ENCODE data around the gene EYS. TPM values are rescaled to one million over a fixed set of nuclear protein-coding genes. Genes with fewer than 3 reads are reported as not detected.

EYS gene
- total and polyA plus RNA-seq, 2 of the 8 experiments (the other 6 are each of a cell fraction or from before 2014, with no cell fraction given), result 0.05 to 0.13 TPM

- H2AFZ ChIP-seq (ENCODE audit: low read length), result no peak overlapping the region
- no peak overlapping the region for H3K56ac ChIP-seq (replicated peaks; ENCODE audit: insufficient read length, low read depth, low read length)
- H3K4ac ChIP-seq (replicated peaks; ENCODE audit: insufficient read length, low read depth, low read length), result no peak overlapping the region
- FAIRE-seq (no peak), DNase-seq (ENCODE audit: low read depth in 1 of 2, low spot score in 2 of 2) (no peak)
- no peak overlapping the region for H2BK120ac ChIP-seq (replicated peaks; ENCODE audit: low read depth, low read length)
- no peaks in the 10 kb centered on the region for H3K4me1 ChIP-seq (replicated peaks in 1 of 4; ENCODE audit: control insufficient read depth in 3 of 4, insufficient read depth in 4 of 4, low read length in 3 of 4)
- H3K79me1 ChIP-seq (ENCODE audit: low read depth, low read length), result no peaks in the 10 kb centered on the region
- H2BK12ac ChIP-seq (ENCODE audit: low read depth, low read length), result no peak overlapping the region
- no peak overlapping the region for H3K4me3 ChIP-seq (ENCODE audit: extremely low read depth in 1 of 4, insufficient read depth in 2 of 4, low read depth in 3 of 4, low read length in 4 of 4)
- H3K9ac ChIP-seq (replicated peaks in 1 of 4; ENCODE audit: extremely low read depth in 1 of 4, low read depth in 3 of 4, low read length in 3 of 4), result no peak overlapping the region
- H3K27ac ChIP-seq (ENCODE audit: low read depth, low read length), result no peak overlapping the region
- H4K8ac ChIP-seq (ENCODE audit: extremely low read depth, insufficient read depth, low read length), result no peak overlapping the region
- no peak overlapping the region for H3K4me2 ChIP-seq (ENCODE audit: insufficient read depth in 1 of 2, low read depth in 2 of 2, low read length in 2 of 2)
- no peak overlapping the region for H2BK20ac ChIP-seq (ENCODE audit: low read length)
- no peaks in the 10 kb centered on the region for H4K20me1 ChIP-seq (replicated peaks in 1 of 2; ENCODE audit: control insufficient read depth in 1 of 2, insufficient read depth in 2 of 2, low read length in 2 of 2)
- no peak overlapping the region for H4K5ac ChIP-seq (ENCODE audit: insufficient read length, low read depth, low read length)
- H3K23me2 ChIP-seq (ENCODE audit: low read depth, low read length), result no peaks in the 10 kb centered on the region
- H3K27me3 ChIP-seq (replicated peaks in 1 of 4; ENCODE audit: control insufficient read depth in 3 of 4, extremely low read depth in 1 of 4, insufficient read depth in 3 of 4, low read length in 3 of 4), result peaks cover 0 to 1% (median 0%) of the 10 kb centered on the region in 4 experiments; a peak in 1 of 7 replicates
- H3K14ac ChIP-seq (ENCODE audit: insufficient read length), result no peak overlapping the region
- no peak for TF ChIP-seq CREB1 (IDR thresholded peaks at IDR 0.05)
- TF ChIP-seq RBBP5 (IDR thresholded peaks at IDR 0.05; ENCODE audit: borderline replicate concordance, low read depth, low read length), result no peak
- no peak for TF ChIP-seq POU5F1 (IDR thresholded peaks at IDR 0.05; ENCODE audit: low read depth, low read length)
- no peak for TF ChIP-seq GABPA (IDR thresholded peaks at IDR 0.05; ENCODE audit: borderline replicate concordance, insufficient read depth, low read length)
- TF ChIP-seq BRCA1 (IDR thresholded peaks at IDR 0.05; ENCODE audit: low read depth, low read length), result no peak
- TF ChIP-seq KDM5A (IDR thresholded peaks at IDR 0.05; ENCODE audit: low read length), result no peak
- H2BK5ac ChIP-seq (ENCODE audit: low read depth, low read length), result no peak overlapping the region
- CTCF ChIA-PET (ENCODE audit: partially characterized antibody), result interaction anchor here (1.3 kb wide), 1 partner anchor 8 kb away, joined by 3 read pairs; no protein-coding TSS in a partner anchor
- H3K79me2 ChIP-seq (ENCODE audit: control insufficient read depth in 1 of 2, insufficient read depth in 2 of 2, low read length in 2 of 2), result no peaks in the 10 kb centered on the region
- H2AK5ac ChIP-seq (ENCODE audit: low read depth, low read length), result no peak overlapping the region
- no peak overlapping the region for H2BK15ac ChIP-seq (ENCODE audit: low read length)
- no peak overlapping the region for H4K91ac ChIP-seq (replicated peaks; ENCODE audit: insufficient read length, low read length)
- no peaks in the 10 kb centered on the region for H3K36me3 ChIP-seq (ENCODE audit: control insufficient read depth in 2 of 4, insufficient read depth in 4 of 4, low read length in 3 of 4)
- 92% methylated on average over 3 of the region's 3 CpGs; no CpG with 5 or more reads in 1 of the 2 experiments for WGBS, 2 experiments (ENCODE audit: extremely low coverage in 1 of 2, insufficient coverage in 1 of 2, insufficient read length in 1 of 2, insufficient replicate concordance in 2 of 2, low coverage in 1 of 2, low lambda C conversion rate in 2 of 2, missing lambda C conversion rate in 1 of 2)
- H3K9me3 ChIP-seq (ENCODE audit: insufficient read depth in 2 of 2, low read depth in 1 of 2, low read length in 1 of 2), result no peaks in the 10 kb centered on the region
- H3K18ac ChIP-seq (ENCODE audit: extremely low read depth, low read length), result no peak overlapping the region
- H3K23ac ChIP-seq (ENCODE audit: insufficient read length), result no peak overlapping the region
- POLR2A ChIA-PET (ENCODE audit: partially characterized antibody), result no interaction called here
These were observed 1911.2 kb downstream of the EYS start for GRCh38 chr6:63795826-63796225.

Data from H1 (cell line).